ENCODE data around the gene U2AF1L4. TPM values are rescaled to one million over a fixed set of nuclear protein-coding genes. Genes with fewer than 3 reads are reported as not detected.

Gene U2AF1L4
- total and polyA plus RNA-seq, 10 of the 15 experiments (the other 5 are each of a cell fraction or from before 2014, with no cell fraction given): 7.9 to 21.6 (median 15.1) TPM

GRCh38 chr19:35736913-35737886, 8.0 kb downstream of the U2AF1L4 start:
- Histone ChIP-seq H3K4me3 (no peak overlapping the region), H2AFZ (ENCODE audit: control insufficient read depth, low read depth, low read length) (no peak overlapping the region), H3K9me3 (replicated peaks; ENCODE audit: control insufficient read depth, insufficient read depth, low read length) (no peaks in the 10 kb centered on the region), H3K9ac (ENCODE audit: control insufficient read depth, insufficient read depth, low read length) (no peak overlapping the region), H3K36me3 (ENCODE audit: control insufficient read depth in 2 of 2, insufficient read depth in 2 of 2, low read length in 1 of 2) (peaks cover 10 to 35% of the 10 kb centered on the region in 2 experiments; a peak in 3 of 4 replicates), H3K27ac (ENCODE audit: control insufficient read depth, insufficient read depth) (no peak overlapping the region), H3K27me3 (replicated peaks in 1 of 2; ENCODE audit: control insufficient read depth in 2 of 2, insufficient read depth in 2 of 2, low read length in 1 of 2) (no peaks in the 10 kb centered on the region), H3K79me2 (ENCODE audit: control insufficient read depth, insufficient read depth, low read length) (peaks cover 7% of the 10 kb centered on the region), H3K4me2 (ENCODE audit: control insufficient read depth, insufficient read depth) (no peak overlapping the region), H3K4me1 (ENCODE audit: control insufficient read depth, insufficient read depth, low read length) (peaks cover 7% of the 10 kb centered on the region), H4K20me1 (ENCODE audit: control insufficient read depth, insufficient read depth) (no peaks in the 10 kb centered on the region)
- WGBS (ENCODE audit: insufficient coverage, insufficient replicate concordance, low lambda C conversion rate, missing lambda C conversion rate): 87% methylated on average over 22 of the region's 22 CpGs
- DNase-seq (ENCODE audit: low read depth, low spot score): no peak
- SMC1A ChIA-PET (ENCODE audit: uncharacterized antibody, unreplicated experiment): interaction anchor here (1.2 to 1.8 kb wide), 2 partner anchors 19 to 41 kb away, joined by 3 to 5 read pairs; no protein-coding TSS in a partner anchor
- intact Hi-C loops (cut with micrococcal nuclease; ENCODE audit: unreplicated experiment) (no loop called here), in situ Hi-C loops (cut with MboI) (no loop called here)
- no TSS peak for BruUV-seq (replicated peaks)
- no peak for FAIRE-seq
- ATAC-seq: no peak
- POLR2A ChIA-PET: interaction anchor here (1.2 to 1.3 kb wide), 2 partner anchors 8 to 18 kb away, joined by 3 to 4 read pairs; partner anchors contain the start of genes PSENEN and U2AF1L4
- RAD21 ChIA-PET (ENCODE audit: unreplicated experiment): interaction anchor here (1.2 kb wide), 1 partner anchor 44 kb away, joined by 4 read pairs; no protein-coding TSS in a partner anchor
- TF ChIP-seq BCL3 (IDR thresholded peaks at IDR 0.05; ENCODE audit: borderline replicate concordance, insufficient read depth, low read depth, low read length, poor library complexity, severe bottlenecking): no peak
- 0 out of 2 replicates have a peak, but pooled peaks have one; percentile 36 for TF ChIP-seq POLR2A (IDR thresholded peaks at IDR 0.05; ENCODE audit: low read depth, low read length)
- peak; percentile 26 to 37 (median 27); a peak in 4 of 6 replicates for TF ChIP-seq CTCF (IDR thresholded peaks at IDR 0.05 in 2 of 3, conservative IDR thresholded peaks at IDR 0.05 in 1 of 3; ENCODE audit: control insufficient read depth in 2 of 3, extremely low read depth in 1 of 3, insufficient read depth in 1 of 3, low read depth in 3 of 3, low read length in 3 of 3)
- no peak for TF ChIP-seq TCF7 (IDR thresholded peaks at IDR 0.05; ENCODE audit: borderline replicate concordance)
- no peak for TF ChIP-seq NR2C1 (IDR thresholded peaks at IDR 0.05)
- TF ChIP-seq RUNX3 (IDR thresholded peaks at IDR 0.05; ENCODE audit: low read length): no peak
- TF ChIP-seq ZBTB4 (CRISPR knock-in tag; IDR thresholded peaks at IDR 0.05): no peak
- peak; percentile 1; the same call in 1 of the 2 replicates for TF ChIP-seq POLR2AphosphoS5 (IDR thresholded peaks at IDR 0.05; ENCODE audit: low read length)
- no peak for TF ChIP-seq POLR2AphosphoS2 (IDR thresholded peaks at IDR 0.05; ENCODE audit: low read depth, low read length)
- no peak for TF ChIP-seq GABPA (IDR thresholded peaks at IDR 0.05; ENCODE audit: low read depth)
- peak; percentile 36; the same call in 1 of the 2 replicates for TF ChIP-seq RAD21 (IDR thresholded peaks at IDR 0.05; ENCODE audit: insufficient read depth, low read depth, low read length)
- no peak for TF ChIP-seq SMAD5 (IDR thresholded peaks at IDR 0.05; ENCODE audit: low read depth)
- no peak for TF ChIP-seq IRF3 (IDR thresholded peaks at IDR 0.05)
- TF ChIP-seq MYC (IDR thresholded peaks at IDR 0.05; ENCODE audit: insufficient read depth, insufficient read length, insufficient replicate concordance, low read length, severe bottlenecking): no peak
- CTCF ChIA-PET: interaction anchor here (1.2 to 2.1 kb wide), 4 partner anchors 17 to 45 kb away, joined by 3 to 7 read pairs (median 6); no protein-coding TSS in a partner anchor

Measured in GM12878 (cell line).